HL-60 (cell line): ENCODE measurements around the gene SEPTIN11.

Experiments
- GABPA ChIP-seq: IDR thresholded peaks from 2 replicates; pipeline ENCODE4 v1.6.1; 2012; ENCODE audit warnings: low read depth
- POLR2AphosphoS5 ChIP-seq: IDR thresholded peaks from 2 replicates; pipeline ENCODE4 v1.6.1; 2012; ENCODE audit warnings: low read depth
- TF ChIP-seq, protein P1 (sequence below): IDR thresholded peaks from one replicate; pipeline ENCODE4 v1.5.1; 2011; ENCODE audit warnings: low read length, control low read depth, inconsistent platforms; ENCODE audit not compliant: insufficient read depth
- TF ChIP-seq, protein P2 (sequence below): IDR thresholded peaks from 2 replicates; pipeline ENCODE4 v1.6.1; 2012; ENCODE audit warnings: low read depth; ENCODE audit not compliant: insufficient replicate concordance

DNA sequence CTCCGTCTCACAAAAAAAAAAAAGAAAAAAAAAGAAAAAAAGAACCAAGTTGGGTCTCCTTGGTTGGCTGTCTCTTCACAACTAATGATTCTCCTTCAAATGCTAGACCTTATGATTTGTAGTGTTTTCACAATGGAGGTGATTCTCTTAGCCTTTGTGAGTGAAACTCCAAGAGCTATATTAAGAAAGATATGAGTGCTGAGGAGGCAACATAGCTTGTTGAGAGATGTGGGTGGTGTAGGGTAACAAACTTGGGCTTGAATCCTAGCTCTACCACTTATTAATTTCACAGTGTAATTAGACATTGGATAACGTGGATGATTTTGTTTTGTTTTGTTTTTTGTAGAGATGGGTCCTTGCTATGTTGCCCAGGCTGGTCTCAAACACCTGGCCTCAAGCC, 10.4 kb upstream of the SEPTIN11 start:
- TF ChIP-seq, protein P1, sequence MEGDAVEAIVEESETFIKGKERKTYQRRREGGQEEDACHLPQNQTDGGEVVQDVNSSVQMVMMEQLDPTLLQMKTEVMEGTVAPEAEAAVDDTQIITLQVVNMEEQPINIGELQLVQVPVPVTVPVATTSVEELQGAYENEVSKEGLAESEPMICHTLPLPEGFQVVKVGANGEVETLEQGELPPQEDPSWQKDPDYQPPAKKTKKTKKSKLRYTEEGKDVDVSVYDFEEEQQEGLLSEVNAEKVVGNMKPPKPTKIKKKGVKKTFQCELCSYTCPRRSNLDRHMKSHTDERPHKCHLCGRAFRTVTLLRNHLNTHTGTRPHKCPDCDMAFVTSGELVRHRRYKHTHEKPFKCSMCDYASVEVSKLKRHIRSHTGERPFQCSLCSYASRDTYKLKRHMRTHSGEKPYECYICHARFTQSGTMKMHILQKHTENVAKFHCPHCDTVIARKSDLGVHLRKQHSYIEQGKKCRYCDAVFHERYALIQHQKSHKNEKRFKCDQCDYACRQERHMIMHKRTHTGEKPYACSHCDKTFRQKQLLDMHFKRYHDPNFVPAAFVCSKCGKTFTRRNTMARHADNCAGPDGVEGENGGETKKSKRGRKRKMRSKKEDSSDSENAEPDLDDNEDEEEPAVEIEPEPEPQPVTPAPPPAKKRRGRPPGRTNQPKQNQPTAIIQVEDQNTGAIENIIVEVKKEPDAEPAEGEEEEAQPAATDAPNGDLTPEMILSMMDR = no peak
- no peak for TF ChIP-seq POLR2AphosphoS5
- TF ChIP-seq, protein P2, sequence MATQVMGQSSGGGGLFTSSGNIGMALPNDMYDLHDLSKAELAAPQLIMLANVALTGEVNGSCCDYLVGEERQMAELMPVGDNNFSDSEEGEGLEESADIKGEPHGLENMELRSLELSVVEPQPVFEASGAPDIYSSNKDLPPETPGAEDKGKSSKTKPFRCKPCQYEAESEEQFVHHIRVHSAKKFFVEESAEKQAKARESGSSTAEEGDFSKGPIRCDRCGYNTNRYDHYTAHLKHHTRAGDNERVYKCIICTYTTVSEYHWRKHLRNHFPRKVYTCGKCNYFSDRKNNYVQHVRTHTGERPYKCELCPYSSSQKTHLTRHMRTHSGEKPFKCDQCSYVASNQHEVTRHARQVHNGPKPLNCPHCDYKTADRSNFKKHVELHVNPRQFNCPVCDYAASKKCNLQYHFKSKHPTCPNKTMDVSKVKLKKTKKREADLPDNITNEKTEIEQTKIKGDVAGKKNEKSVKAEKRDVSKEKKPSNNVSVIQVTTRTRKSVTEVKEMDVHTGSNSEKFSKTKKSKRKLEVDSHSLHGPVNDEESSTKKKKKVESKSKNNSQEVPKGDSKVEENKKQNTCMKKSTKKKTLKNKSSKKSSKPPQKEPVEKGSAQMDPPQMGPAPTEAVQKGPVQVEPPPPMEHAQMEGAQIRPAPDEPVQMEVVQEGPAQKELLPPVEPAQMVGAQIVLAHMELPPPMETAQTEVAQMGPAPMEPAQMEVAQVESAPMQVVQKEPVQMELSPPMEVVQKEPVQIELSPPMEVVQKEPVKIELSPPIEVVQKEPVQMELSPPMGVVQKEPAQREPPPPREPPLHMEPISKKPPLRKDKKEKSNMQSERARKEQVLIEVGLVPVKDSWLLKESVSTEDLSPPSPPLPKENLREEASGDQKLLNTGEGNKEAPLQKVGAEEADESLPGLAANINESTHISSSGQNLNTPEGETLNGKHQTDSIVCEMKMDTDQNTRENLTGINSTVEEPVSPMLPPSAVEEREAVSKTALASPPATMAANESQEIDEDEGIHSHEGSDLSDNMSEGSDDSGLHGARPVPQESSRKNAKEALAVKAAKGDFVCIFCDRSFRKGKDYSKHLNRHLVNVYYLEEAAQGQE = no peak
- TF ChIP-seq GABPA = no peak
